ENCODE measurements around the gene TBCC.

GRCh38 chr6:42704251-42704936, 41.5 kb downstream of the TBCC start:
- TF ChIP-seq MAX (CRISPR knock-in tag; IDR thresholded peaks at IDR 0.05) (no peak), CTCF (IDR thresholded peaks at IDR 0.05) (no peak), TCF7 (CRISPR knock-in tag; IDR thresholded peaks at IDR 0.05; ENCODE audit: low read depth) (no peak), SMAD3 (CRISPR knock-in tag; IDR thresholded peaks at IDR 0.05; ENCODE audit: borderline replicate concordance) (no peak), USF2 (CRISPR knock-in tag; IDR thresholded peaks at IDR 0.05) (no peak), ATF1 (CRISPR knock-in tag; IDR thresholded peaks at IDR 0.05) (no peak), JUN (CRISPR knock-in tag; IDR thresholded peaks at IDR 0.05) (no peak), CREB1 (CRISPR knock-in tag; IDR thresholded peaks at IDR 0.05) (no peak), IRF1 (CRISPR knock-in tag; IDR thresholded peaks at IDR 0.05) (0 out of 2 replicates have a peak, but pooled peaks have one; percentile 49), NFYB (CRISPR knock-in tag; conservative IDR thresholded peaks at IDR 0.05; ENCODE audit: low read depth) (no peak), NR3C1 (CRISPR knock-in tag; conservative IDR thresholded peaks at IDR 0.05; ENCODE audit: low read depth) (no peak)
